K562 (cell line): ENCODE measurements around the gene AP4S1. TPM values are rescaled to one million over a fixed set of nuclear protein-coding genes. Genes with fewer than 3 reads are reported as not detected.

Source experiments
- ATAC-seq: fragments of 200-7000 bp; cut with Tn5 transposase; 3 replicates; pipeline ENCODE4 v1.9.1; 2020; ENCODE audit warnings: moderate library complexity
- BruUV-seq: library from RNA; stranded (reverse); fragments of 400-500 nt; replicated peaks from 2 replicates; lab custom pipeline; 2021; lab: Mats Ljungman, UMichigan
- CTCF ChIA-PET: fragments of 300-600 bp; formaldehyde crosslinking; extraction: SDS; loops from one replicate; lab custom pipeline; 2021; ENCODE audit warnings: low intra/inter-chr PET ratio; lab: Yijun Ruan, JAX
- POLR2A ChIA-PET: fragments of 300-600, 350-650 bp; sonication (Branson Sonifier 250); formaldehyde crosslinking; extraction: SDS; loops from one replicate; lab custom pipeline; 2021; ENCODE audit warnings: antibody characterized with exemption, inconsistent platforms; lab: Yijun Ruan, JAX
- DNase-seq, 4 experiments: peaks; one replicate each; pipeline versions ENCODE4 v3.0.0 to v3.0.0-alpha.2; 2011 to 2018; ENCODE audit warnings: low spot score in 3 of 4, mixed read lengths in 3 of 4; ENCODE audit errors: extremely low read depth in 1 of 4
- FAIRE-seq: peaks from 2 replicates; lab custom pipeline; 2011; peaks lifted over from hg19 to GRCh38; lab: Jason Lieb, UNC
- H2AFZ ChIP-seq: 2 replicates; pipeline ENCODE4 v1.6.0; 2011; ENCODE audit warnings: low read depth, low read length, control low read depth, inconsistent platforms
- H3K27ac ChIP-seq: fragments of 200-600 bp; 3 replicates; pipeline ENCODE4 v1.8.0; 2011; ENCODE audit warnings: low read depth, mild to moderate bottlenecking, control low read depth, inconsistent platforms, low read length, moderate library complexity, mixed read lengths; ENCODE audit errors: extremely low read depth
- H3K27me3 ChIP-seq, 2 experiments: fragments of 300-600 bp in 1 of 2; 2 replicates in 1 of 2; 3 replicates in 1 of 2; pipeline versions ENCODE4 v1.6.0 to v1.8.0; 2011; ENCODE audit warnings: inconsistent platforms in 2 of 2, low read length in 2 of 2, mild to moderate bottlenecking in 1 of 2, mixed read lengths in 1 of 2, moderate library complexity in 1 of 2; ENCODE audit not compliant: control insufficient read depth in 2 of 2, insufficient read depth in 2 of 2
- H3K36me3 ChIP-seq: fragments of 300-600 bp; 3 replicates; pipeline ENCODE4 v1.8.0; 2011; ENCODE audit warnings: mild to moderate bottlenecking, low read length, inconsistent platforms; ENCODE audit not compliant: control insufficient read depth, insufficient read depth
- H3K4me1 ChIP-seq, 2 experiments: fragments of 200-600 bp in 1 of 2; replicated peaks in 1 of 2; 2 replicates in 1 of 2; 3 replicates in 1 of 2; pipeline versions ENCODE4 v1.5.1 to v1.8.0; 2011; ENCODE audit warnings: inconsistent platforms in 2 of 2, low read length in 2 of 2, mild to moderate bottlenecking in 1 of 2, mixed read lengths in 1 of 2, moderate library complexity in 1 of 2; ENCODE audit not compliant: control insufficient read depth in 2 of 2, insufficient read depth in 2 of 2
- H3K4me2 ChIP-seq: 2 replicates; pipeline ENCODE4 v1.6.1; 2011; ENCODE audit warnings: low read length, control low read depth, inconsistent platforms, mixed read lengths; ENCODE audit not compliant: insufficient read depth
- H3K4me3 ChIP-seq: fragments of 200-600 bp; sonication (generic), shearing (Covaris generic); 2 replicates; pipeline ENCODE4 v1.5.1; 2016; ENCODE audit warnings: control low read depth, inconsistent platforms
- H3K79me2 ChIP-seq: fragments of 200-600 bp; 3 replicates; pipeline ENCODE4 v1.8.0; 2011; ENCODE audit warnings: low read length, inconsistent platforms; ENCODE audit not compliant: control insufficient read depth, insufficient read depth
- H3K9ac ChIP-seq, 2 experiments: 2 replicates each; pipeline versions ENCODE4 v1.6.0 to v1.6.1; 2011; ENCODE audit warnings: low read depth in 2 of 2, low read length in 2 of 2, control low read depth in 1 of 2, inconsistent platforms in 1 of 2, mild to moderate bottlenecking in 1 of 2, mixed read lengths in 1 of 2; ENCODE audit not compliant: insufficient read depth in 1 of 2
- H3K9me1 ChIP-seq: one replicate; pipeline ENCODE4 v1.6.0; 2011; ENCODE audit warnings: inconsistent platforms, mild to moderate bottlenecking, low read length, moderate library complexity; ENCODE audit not compliant: control insufficient read depth, insufficient read depth
- H3K9me3 ChIP-seq: replicated peaks from 2 replicates; pipeline ENCODE4 v1.5.1; 2011; ENCODE audit warnings: low read depth, low read length, inconsistent platforms; ENCODE audit not compliant: control insufficient read depth, insufficient read depth
- H4K20me1 ChIP-seq: replicated peaks from 2 replicates; pipeline ENCODE4 v1.6.1; 2011; ENCODE audit warnings: low read length, inconsistent platforms, mixed read lengths; ENCODE audit not compliant: control insufficient read depth, insufficient read depth
- CC2D1A ChIP-seq: fragments of 450-650 bp; IDR thresholded peaks from 2 replicates; pipeline ENCODE4 v1.6.1; 2017; ENCODE audit warnings: mild to moderate bottlenecking
- CEBPB ChIP-seq: fragments of 450-650 bp; IDR thresholded peaks from 2 replicates; pipeline ENCODE4 v1.6.1; 2016; ENCODE audit warnings: missing genetic modification characterization, missing compliant biosample characterization
- ETV1 ChIP-seq: fragments of 450-650 bp; conservative IDR thresholded peaks from 2 replicates; pipeline ENCODE4 v1.6.1; 2016; ENCODE audit warnings: missing genetic modification characterization, control low read depth, low read depth, missing compliant biosample characterization
- FOSL1 ChIP-seq: fragments of 200-800 bp; sonication (Bioruptor generic); conservative IDR thresholded peaks from 2 replicates; pipeline ENCODE4 v1.6.1; 2016; ENCODE audit warnings: missing genetic modification characterization, missing compliant biosample characterization
- ZNF197 ChIP-seq: fragments of 200-800 bp; sonication (Bioruptor generic); IDR thresholded peaks from 2 replicates; pipeline ENCODE4 v1.6.1; 2016; ENCODE audit warnings: low read depth, missing genetic modification characterization, missing compliant biosample characterization
- WGBS: fragments of 100-300 bp; shearing (Covaris generic); methylation state at CpG from one replicate; pipeline ENCODE4 v1.1.6; 2016; ENCODE audit warnings: low coverage, mixed read lengths; ENCODE audit not compliant: insufficient coverage; ENCODE audit errors: missing lambda C conversion rate; 5-methylcytosine and 5-hydroxymethylcytosine counted together
- in situ Hi-C: fragments of 300-500 bp; cut with MboI; formaldehyde crosslinking; loops from 4 replicates; pipeline ENCODE4 v1.15.0; 2018; ENCODE audit warnings: inconsistent platforms, mixed read lengths
- intact Hi-C: fragments of 100-400 bp; cut with micrococcal nuclease; formaldehyde crosslinking; loops from 2 replicates; pipeline ENCODE4 v1.14.2; 2022
- polyA plus RNA-seq, 8 experiments: library from polyadenylated mRNA; depleted of rRNA in 4 of 8; stranded (reverse) in 5 of 8; unstranded in 3 of 8; fragments of >200 nt; fragmentation: Nextera tagmentation in 2 of 8; fragmentation: Illumina TruSeq in 1 of 8; extraction: Ambion mirVana in 2 of 8; extraction: Trizol in 1 of 8; gene quantifications; 2 replicates each; pipeline versions ENCODE4 v1.2.1 to v1.2.3, GENCODE V29; 2011 to 2014; ENCODE audit warnings: inconsistent platforms in 1 of 8, missing spikeins in 1 of 8
- total RNA-seq, 7 experiments: library from RNA; depleted of rRNA in 6 of 7; stranded (reverse); fragments of >200 nt in 6 of 7; fragmentation: Illumina TruSeq in 2 of 7; extraction: Trizol in 2 of 7; gene quantifications; 2 replicates each; pipeline versions ENCODE4 v1.2.1 to v1.2.3, GENCODE V29; 2011 to 2021; ENCODE audit warnings: low replicate concordance in 1 of 7
- TF ChIP-seq, protein P1 (sequence below): fragments of 450-650 bp; IDR thresholded peaks from 2 replicates; pipeline ENCODE4 v1.6.1; 2018; ENCODE audit warnings: mild to moderate bottlenecking, low read depth; ENCODE audit not compliant: partially characterized antibody
- TF ChIP-seq, protein P2 (sequence below): sonication (generic); formaldehyde crosslinking; IDR thresholded peaks from 2 replicates; pipeline ENCODE4 v1.8.0; 2022; ENCODE audit warnings: mild to moderate bottlenecking, missing genetic modification reagents

Gene AP4S1
- total and polyA plus RNA-seq, 9 of the 15 experiments (the other 6 are each of a cell fraction or from before 2014, with no cell fraction given) = 3.7 to 7.8 (median 5.9) TPM

DNA sequence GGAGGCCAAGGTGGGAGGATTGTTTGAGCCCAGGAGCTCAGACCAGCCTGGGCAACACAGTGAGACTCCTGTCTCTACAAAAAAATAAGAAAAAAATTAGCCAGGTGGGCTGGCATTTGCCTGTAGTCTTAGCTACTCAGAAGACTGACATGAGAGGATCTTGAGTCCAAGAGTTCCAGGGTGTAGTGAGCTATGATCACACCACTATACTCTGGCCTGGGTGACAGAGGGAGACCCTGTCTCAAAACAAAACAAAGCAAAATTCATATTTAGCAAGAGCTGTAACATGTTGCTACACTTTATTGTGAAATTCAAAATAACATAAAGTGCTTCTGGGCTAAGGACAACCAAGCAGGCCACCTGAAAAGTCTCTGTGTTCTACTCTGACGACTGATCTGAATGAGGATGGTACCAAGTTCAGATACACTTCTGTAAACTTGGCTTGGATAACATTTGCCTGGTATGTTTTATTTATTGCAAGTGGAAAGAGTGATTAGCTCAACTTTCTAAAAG, 12.3 kb downstream of the AP4S1 start:
- TF ChIP-seq ZNF197 (CRISPR knock-in tag) (no peak), CEBPB (tag) (peak; percentile 20; the same call in 1 of the 2 replicates), ETV1 (no peak), FOSL1 (no peak), CC2D1A (no peak)
- TF ChIP-seq, protein P1, sequence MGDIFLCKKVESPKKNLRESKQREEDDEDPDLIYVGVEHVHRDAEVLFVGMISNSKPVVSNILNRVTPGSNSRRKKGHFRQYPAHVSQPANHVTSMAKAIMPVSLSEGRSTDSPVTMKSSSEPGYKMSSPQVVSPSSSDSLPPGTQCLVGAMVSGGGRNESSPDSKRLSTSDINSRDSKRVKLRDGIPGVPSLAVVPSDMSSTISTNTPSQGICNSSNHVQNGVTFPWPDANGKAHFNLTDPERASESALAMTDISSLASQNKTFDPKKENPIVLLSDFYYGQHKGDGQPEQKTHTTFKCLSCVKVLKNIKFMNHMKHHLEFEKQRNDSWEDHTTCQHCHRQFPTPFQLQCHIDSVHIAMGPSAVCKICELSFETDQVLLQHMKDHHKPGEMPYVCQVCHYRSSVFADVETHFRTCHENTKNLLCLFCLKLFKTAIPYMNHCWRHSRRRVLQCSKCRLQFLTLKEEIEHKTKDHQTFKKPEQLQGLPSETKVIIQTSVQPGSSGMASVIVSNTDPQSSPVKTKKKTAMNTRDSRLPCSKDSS = no peak
- TF ChIP-seq, protein P2, sequence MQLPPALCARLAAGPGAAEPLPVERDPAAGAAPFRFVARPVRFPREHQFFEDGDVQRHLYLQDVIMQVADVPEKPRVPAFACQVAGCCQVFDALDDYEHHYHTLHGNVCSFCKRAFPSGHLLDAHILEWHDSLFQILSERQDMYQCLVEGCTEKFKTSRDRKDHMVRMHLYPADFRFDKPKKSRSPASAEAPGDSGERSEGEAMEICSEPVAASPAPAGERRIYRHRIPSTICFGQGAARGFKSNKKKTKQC (CRISPR knock-in tag) = no peak
- H3K4me1 ChIP-seq = peaks cover 22 to 30% of the 10 kb centered on the region in 2 experiments; a peak in 4 of 5 replicates
- peak overlapping the region in 1 of 2 experiments; percentile 60; a peak in 2 of 4 replicates for H3K9ac ChIP-seq
- 40% methylated on average over 1 of the region's 1 CpG for WGBS
- peak overlapping the region; percentile 40 for H2AFZ ChIP-seq
- DNase-seq (no peak), ATAC-seq (peak; percentile 15; the same call in 1 of the 3 replicates), FAIRE-seq (no peak)
- ChIA-PET POLR2A (interaction anchor here (0.8 to 2.7 kb wide), 6 partner anchors 9 to 169 kb away, joined by 3 to 17 read pairs (median 8); partner anchors contain the start of genes AP4S1 and STRN3), CTCF (no interaction called here)
- H3K27me3 ChIP-seq = no peaks in the 10 kb centered on the region
- no peaks in the 10 kb centered on the region for H3K36me3 ChIP-seq
- no peaks in the 10 kb centered on the region; the same call in 1 of the 2 replicates for H3K9me3 ChIP-seq
- in situ Hi-C loops (no loop called here), intact Hi-C loops (loop anchor here (2.0 kb wide), 1 partner anchor 21 kb away; no protein-coding TSS in a partner anchor)
- BruUV-seq = no TSS peak
- peak overlapping the region; percentile 88 for H3K27ac ChIP-seq
- no peak overlapping the region for H3K4me3 ChIP-seq
- H3K79me2 ChIP-seq = peaks cover 2% of the 10 kb centered on the region; the same call in 1 of the 3 replicates
- H3K9me1 ChIP-seq = no peaks in the 10 kb centered on the region
- H4K20me1 ChIP-seq = no peaks in the 10 kb centered on the region
- H3K4me2 ChIP-seq = no peak overlapping the region; the same call in 1 of the 2 replicates
